RWPE1 (cell line): Measurements from ENCODE around the gene IQGAP1.

ENCODE experiments used
- CTCF ChIA-PET: fragments of 350-600 bp; sonication (Branson Sonifier 250); formaldehyde crosslinking; extraction: SDS; loops from one replicate; lab custom pipeline; 2021; lab: Yijun Ruan, JAX
- POLR2A ChIA-PET: fragments of 400-600 bp; formaldehyde crosslinking; extraction: SDS; loops from one replicate; lab custom pipeline; 2020; ENCODE audit warnings: antibody characterized with exemption; ENCODE audit not compliant: low non-redundant PET; lab: Yijun Ruan, JAX
- DNase-seq: peaks from one replicate; pipeline ENCODE4 v3.0.0; 2012; ENCODE audit warnings: low spot score
- H3K27ac ChIP-seq: fragments of 450-650 bp; 2 replicates; pipeline ENCODE4 v1.5.1; 2017
- TF ChIP-seq, protein P1 (sequence below): fragments of 450-650 bp; conservative IDR thresholded peaks from 2 replicates; pipeline ENCODE4 v1.5.1; 2017; ENCODE audit warnings: low read depth, mild to moderate bottlenecking

Gene IQGAP1

GRCh38 chr15:90540768-90541167, 152.7 kb downstream of the IQGAP1 start:
- POLR2A ChIA-PET = no interaction called here
- DNase-seq = no peak
- no peak overlapping the region for H3K27ac ChIP-seq
- TF ChIP-seq, protein P1, sequence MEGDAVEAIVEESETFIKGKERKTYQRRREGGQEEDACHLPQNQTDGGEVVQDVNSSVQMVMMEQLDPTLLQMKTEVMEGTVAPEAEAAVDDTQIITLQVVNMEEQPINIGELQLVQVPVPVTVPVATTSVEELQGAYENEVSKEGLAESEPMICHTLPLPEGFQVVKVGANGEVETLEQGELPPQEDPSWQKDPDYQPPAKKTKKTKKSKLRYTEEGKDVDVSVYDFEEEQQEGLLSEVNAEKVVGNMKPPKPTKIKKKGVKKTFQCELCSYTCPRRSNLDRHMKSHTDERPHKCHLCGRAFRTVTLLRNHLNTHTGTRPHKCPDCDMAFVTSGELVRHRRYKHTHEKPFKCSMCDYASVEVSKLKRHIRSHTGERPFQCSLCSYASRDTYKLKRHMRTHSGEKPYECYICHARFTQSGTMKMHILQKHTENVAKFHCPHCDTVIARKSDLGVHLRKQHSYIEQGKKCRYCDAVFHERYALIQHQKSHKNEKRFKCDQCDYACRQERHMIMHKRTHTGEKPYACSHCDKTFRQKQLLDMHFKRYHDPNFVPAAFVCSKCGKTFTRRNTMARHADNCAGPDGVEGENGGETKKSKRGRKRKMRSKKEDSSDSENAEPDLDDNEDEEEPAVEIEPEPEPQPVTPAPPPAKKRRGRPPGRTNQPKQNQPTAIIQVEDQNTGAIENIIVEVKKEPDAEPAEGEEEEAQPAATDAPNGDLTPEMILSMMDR = no peak
- CTCF ChIA-PET = no interaction called here

DNA sequence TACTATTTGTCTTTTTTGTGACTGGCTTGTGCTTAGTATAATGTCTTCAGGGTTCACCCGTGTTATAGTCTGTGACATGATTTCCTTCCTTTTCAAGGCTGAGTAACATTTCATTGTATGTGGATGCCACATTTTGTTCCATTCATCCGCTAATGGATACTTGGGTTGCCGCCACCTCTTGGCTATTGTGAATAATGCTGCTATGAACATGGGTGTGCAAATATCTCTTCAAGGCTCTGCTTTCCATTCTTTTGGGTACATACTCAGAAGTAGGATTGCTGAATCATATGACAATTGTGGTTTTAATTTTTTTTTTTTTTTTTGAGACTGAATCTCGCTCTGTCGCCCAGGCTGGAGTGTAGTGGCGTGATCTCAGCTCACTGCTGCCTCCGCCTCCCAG, 157.1 kb downstream of the IQGAP1 start:
- ChIA-PET POLR2A (no interaction called here), CTCF (interaction anchor here (0.6 kb wide), 1 partner anchor 14 kb away, joined by 5 read pairs; no protein-coding TSS in a partner anchor)
- no peak for DNase-seq
- TF ChIP-seq, protein P1 = no peak
- no peak overlapping the region for H3K27ac ChIP-seq

GRCh38 chr15:90547540-90547939, 159.5 kb downstream of the IQGAP1 start:
- TF ChIP-seq, protein P1 = no peak
- ChIA-PET CTCF (no interaction called here), POLR2A (no interaction called here)
- no peak overlapping the region for H3K27ac ChIP-seq
- DNase-seq = no peak

DNA sequence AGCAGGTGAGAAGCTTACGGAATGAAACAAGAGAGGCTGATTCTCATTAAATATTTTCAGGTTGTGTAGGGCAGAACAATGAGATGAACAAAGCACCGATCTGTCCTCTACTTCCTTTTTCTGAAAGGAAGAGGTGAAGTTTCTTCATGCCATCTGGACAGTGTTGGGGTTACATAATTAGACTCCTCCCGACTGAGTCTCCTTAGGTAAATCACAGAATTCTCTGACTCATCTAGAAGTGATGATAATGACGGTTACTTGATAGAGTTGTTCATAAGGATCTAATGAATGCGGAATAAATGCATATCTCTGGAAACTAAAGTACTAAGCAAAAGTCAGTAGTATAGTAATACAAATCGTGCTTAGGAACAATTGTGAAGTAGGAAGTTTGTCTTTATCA, 162.9 kb downstream of the IQGAP1 start:
- DNase-seq = peak; percentile 18
- POLR2A ChIA-PET = no interaction called here
- no peak overlapping the region for H3K27ac ChIP-seq
- TF ChIP-seq, protein P1 = no peak
- CTCF ChIA-PET = interaction anchor here (0.6 to 0.7 kb wide), 2 partner anchors 167 to 581 kb away, joined by 3 to 4 read pairs; no protein-coding TSS in a partner anchor
